Endodermal cell (in vitro differentiated cells): ENCODE results near the gene OST4. TPM values are rescaled to one million over a fixed set of nuclear protein-coding genes. Genes with fewer than 3 reads are reported as not detected.
A peak's percentile ranks its signal among the peaks of the same experiment; 100 is the strongest.

Source experiments
- DNase-seq: peaks from one replicate; pipeline ENCODE4 v3.0.0-alpha.2; 2017
- H3K27ac ChIP-seq: 2 replicates; pipeline ENCODE4 v1.5.1; 2013; ENCODE audit warnings: mild to moderate bottlenecking, low read depth, low read length, moderate library complexity
- H3K27me3 ChIP-seq: 2 replicates; pipeline ENCODE4 v1.6.1; 2013; ENCODE audit warnings: mild to moderate bottlenecking, low read length, moderate library complexity; ENCODE audit not compliant: insufficient read depth, control insufficient read depth, poor library complexity, severe bottlenecking
- H3K36me3 ChIP-seq: 2 replicates; pipeline ENCODE4 v1.7.0; 2013; ENCODE audit warnings: mild to moderate bottlenecking, low read length, moderate library complexity; ENCODE audit not compliant: control insufficient read depth, insufficient read depth
- H3K4me1 ChIP-seq: one replicate; pipeline ENCODE4 v1.7.0; 2013; ENCODE audit warnings: low read length; ENCODE audit not compliant: control insufficient read depth, insufficient read depth
- H3K4me3 ChIP-seq: 2 replicates; pipeline ENCODE4 v1.5.1; 2013; ENCODE audit warnings: mild to moderate bottlenecking, low read length, moderate library complexity
- H3K9ac ChIP-seq: 2 replicates; pipeline ENCODE4 v1.6.1; 2013; ENCODE audit warnings: mild to moderate bottlenecking, low read length, moderate library complexity; ENCODE audit not compliant: poor library complexity, severe bottlenecking; ENCODE audit errors: extremely low read depth
- H3K9me3 ChIP-seq: 2 replicates; pipeline ENCODE4 v1.6.1; 2013; ENCODE audit warnings: mild to moderate bottlenecking, low read length, moderate library complexity; ENCODE audit not compliant: control insufficient read depth
- H3K27ac Mint-ChIP-seq: 2 replicates; pipeline ENCODE4 v1.8.0; 2020; ENCODE audit warnings: mixed read lengths
- H3K27me3 Mint-ChIP-seq: 2 replicates; pipeline ENCODE4 v1.8.0; 2021; ENCODE audit warnings: mild to moderate bottlenecking, mixed read lengths; ENCODE audit not compliant: insufficient read depth
- H3K36me3 Mint-ChIP-seq: 2 replicates; pipeline ENCODE4 v1.8.0; 2020; ENCODE audit warnings: low read depth, mixed read lengths
- H3K4me1 Mint-ChIP-seq: 2 replicates; pipeline ENCODE4 v1.8.0; 2020; ENCODE audit warnings: mixed read lengths
- H3K4me3 Mint-ChIP-seq: 2 replicates; pipeline ENCODE4 v1.8.0; 2020; ENCODE audit warnings: mild to moderate bottlenecking, moderate library complexity, mixed read lengths
- H3K9me3 Mint-ChIP-seq: 2 replicates; pipeline ENCODE4 v1.8.0; 2020; ENCODE audit warnings: mild to moderate bottlenecking, mixed read lengths
- CTCF ChIP-seq: fragments of 200-600 bp; sonication (generic); conservative IDR thresholded peaks from 2 replicates; pipeline ENCODE4 v1.5.0; 2021; ENCODE audit warnings: antibody characterized with exemption, mild to moderate bottlenecking
- WGBS, 2 experiments: methylation state at CpG; one replicate each; pipeline versions ENCODE4 v1.1.5 to v1.1.7; 2013; ENCODE audit warnings: missing lambda C conversion rate in 2 of 2, mixed read lengths in 1 of 2; ENCODE audit not compliant: insufficient coverage in 1 of 2, insufficient read length in 1 of 2; 5-methylcytosine and 5-hydroxymethylcytosine counted together
- total RNA-seq, 2 donors: library from RNA; stranded (reverse); fragmentation: NEBNext Ultra II Directional in 1 of 2; extraction: Animal tissue kit (Norgen Biotek cat#: 25700) in 1 of 2; gene quantifications; 2 replicates in 1 of 2; 3 replicates in 1 of 2; pipeline ENCODE4 v1.2.1, GENCODE V29; 2021

Gene OST4
- total RNA-seq, 2 donors from 2014 or later = 290 to 311 TPM

- Mint-ChIP-seq H3K36me3 (peaks cover 2% of the 10 kb centered on the region), H3K4me3 (no peak overlapping the region), H3K27me3 (no peaks in the 10 kb centered on the region), H3K27ac (peak overlapping the region; percentile 52), H3K9me3 (no peaks in the 10 kb centered on the region), H3K4me1 (peaks cover 2% of the 10 kb centered on the region)
- Histone ChIP-seq H3K4me1 (no peaks in the 10 kb centered on the region), H3K27ac (no peak overlapping the region), H3K4me3 (no peak overlapping the region), H3K27me3 (no peaks in the 10 kb centered on the region), H3K9me3 (no peaks in the 10 kb centered on the region), H3K9ac (no peak overlapping the region), H3K36me3 (peaks cover 20% of the 10 kb centered on the region)
- no peak for TF ChIP-seq CTCF
- DNase-seq = no peak
- whole genome bisulfite sequencing, 2 experiments = 95 to 98% methylated on average over 5 to 10 of the region's 10 CpGs
These were observed 44.2 kb downstream of the OST4 start for GRCh38 chr2:27027211-27027651.

- Mint-ChIP-seq H3K27me3 (no peaks in the 10 kb centered on the region), H3K27ac (no peak overlapping the region), H3K9me3 (no peaks in the 10 kb centered on the region), H3K36me3 (peaks cover 2% of the 10 kb centered on the region), H3K4me1 (no peaks in the 10 kb centered on the region), H3K4me3 (no peak overlapping the region)
- H3K9ac ChIP-seq = no peak overlapping the region
- 93 to 96% methylated on average over 7 to 24 of the region's 24 CpGs for WGBS, 2 experiments
- DNase-seq = no peak
- no peaks in the 10 kb centered on the region for H3K27me3 ChIP-seq
- no peak overlapping the region for H3K4me3 ChIP-seq
- no peak overlapping the region for H3K27ac ChIP-seq
- no peaks in the 10 kb centered on the region for H3K4me1 ChIP-seq
- no peaks in the 10 kb centered on the region for H3K9me3 ChIP-seq
- TF ChIP-seq CTCF = no peak
- H3K36me3 ChIP-seq = peaks cover 20% of the 10 kb centered on the region
These were observed 45.3 kb downstream of the OST4 start for GRCh38 chr2:27025861-27026851.

- H3K27me3 Mint-ChIP-seq = no peaks in the 10 kb centered on the region
- H3K36me3 Mint-ChIP-seq = peaks cover 2% of the 10 kb centered on the region
- Histone ChIP-seq H3K27ac (no peak overlapping the region), H3K4me1 (no peaks in the 10 kb centered on the region), H3K36me3 (peaks cover 17% of the 10 kb centered on the region), H3K9me3 (no peaks in the 10 kb centered on the region), H3K9ac (no peak overlapping the region), H3K27me3 (no peaks in the 10 kb centered on the region), H3K4me3 (no peak overlapping the region)
- WGBS, 2 experiments = 93 to 97% methylated on average over 6 to 13 of the region's 13 CpGs
- no peak for DNase-seq
- H3K27ac Mint-ChIP-seq = no peak overlapping the region
- no peak for TF ChIP-seq CTCF
- no peak overlapping the region for H3K4me3 Mint-ChIP-seq
- no peaks in the 10 kb centered on the region for H3K4me1 Mint-ChIP-seq
- no peaks in the 10 kb centered on the region for H3K9me3 Mint-ChIP-seq
These were observed 46.1 kb downstream of the OST4 start for GRCh38 chr2:27025281-27025800.
